HepG2 (cell line): ENCODE measurements around the gene ZACN. TPM values are rescaled to one million over a fixed set of nuclear protein-coding genes. Genes with fewer than 3 reads are reported as not detected.

Experiments
- FLYWCH1 ChIP-seq: sonication (generic); formaldehyde crosslinking; IDR thresholded peaks from 2 replicates; pipeline ENCODE4 v1.8.1; 2023; ENCODE audit warnings: mild to moderate bottlenecking, missing genetic modification reagents
- FOXK1 ChIP-seq: sonication (generic); formaldehyde crosslinking; IDR thresholded peaks from 2 replicates; pipeline ENCODE4 v1.4.0; 2020; ENCODE audit warnings: low read depth, missing genetic modification reagents, borderline replicate concordance
- HBP1 ChIP-seq: IDR thresholded peaks from 2 replicates; pipeline ENCODE4 v1.6.1; 2016; ENCODE audit warnings: low read depth, control low read depth
- HNRNPL ChIP-seq: fragments of 200-400 bp; formaldehyde crosslinking; IDR thresholded peaks from 2 replicates; pipeline ENCODE4 v1.6.1; 2017; ENCODE audit warnings: mild to moderate bottlenecking, low read depth, low read length
- KLF12 ChIP-seq: sonication (generic); formaldehyde crosslinking; IDR thresholded peaks from 2 replicates; pipeline ENCODE4 v1.4.0; 2020; ENCODE audit warnings: missing genetic modification reagents, borderline replicate concordance
- NFIC ChIP-seq: IDR thresholded peaks from 2 replicates; pipeline ENCODE4 v1.6.1; 2012; ENCODE audit warnings: mild to moderate bottlenecking, low read length, inconsistent platforms
- PHF20 ChIP-seq: sonication (generic); formaldehyde crosslinking; IDR thresholded peaks from 2 replicates; pipeline ENCODE4 v1.5.0; 2020; ENCODE audit warnings: mild to moderate bottlenecking, missing genetic modification reagents
- SATB2 ChIP-seq: sonication (generic); formaldehyde crosslinking; IDR thresholded peaks from 2 replicates; pipeline ENCODE4 v1.5.0; 2020; ENCODE audit warnings: missing genetic modification reagents
- SNAI1 ChIP-seq: sonication (generic); formaldehyde crosslinking; IDR thresholded peaks from 2 replicates; pipeline ENCODE4 v1.5.0; 2020; ENCODE audit warnings: mild to moderate bottlenecking, missing genetic modification reagents, borderline replicate concordance
- THRA ChIP-seq: sonication (generic); formaldehyde crosslinking; IDR thresholded peaks from 2 replicates; pipeline ENCODE4 v1.4.0; 2020; ENCODE audit warnings: missing genetic modification reagents, borderline replicate concordance
- TRIM22 ChIP-seq: fragments of 450-650 bp; IDR thresholded peaks from 2 replicates; pipeline ENCODE4 v1.6.1; 2017
- YY1 ChIP-seq: IDR thresholded peaks from 2 replicates; pipeline ENCODE4 v1.6.1; 2011; ENCODE audit warnings: low read length, low read depth, moderate library complexity, mild to moderate bottlenecking; ENCODE audit not compliant: insufficient read depth, insufficient replicate concordance
- ZNF207 ChIP-seq: fragments of 450-650 bp; IDR thresholded peaks from 2 replicates; pipeline ENCODE4 v1.6.1; 2016; ENCODE audit warnings: antibody characterized with exemption, borderline replicate concordance
- ZNF446 ChIP-seq: sonication (generic); formaldehyde crosslinking; IDR thresholded peaks from 2 replicates; pipeline ENCODE4 v1.5.0; 2020; ENCODE audit warnings: mild to moderate bottlenecking, missing genetic modification reagents
- ZNF468 ChIP-seq: sonication (generic); formaldehyde crosslinking; IDR thresholded peaks from 2 replicates; pipeline ENCODE4 v1.8.0; 2022; ENCODE audit warnings: mild to moderate bottlenecking, moderate library complexity, missing genetic modification reagents
- ZNF512B ChIP-seq: sonication (generic); formaldehyde crosslinking; IDR thresholded peaks from 2 replicates; pipeline ENCODE4 v1.5.1; 2020; ENCODE audit warnings: missing genetic modification reagents, mild to moderate bottlenecking, borderline replicate concordance
- ZNF562 ChIP-seq: sonication (generic); formaldehyde crosslinking; IDR thresholded peaks from 2 replicates; pipeline ENCODE4 v1.8.0; 2022; ENCODE audit warnings: missing genetic modification reagents, borderline replicate concordance
- ZNF883 ChIP-seq: sonication (generic); formaldehyde crosslinking; IDR thresholded peaks from 2 replicates; pipeline ENCODE4 v1.5.1; 2020; ENCODE audit warnings: mild to moderate bottlenecking, missing genetic modification reagents; ENCODE audit errors: not compliant biosample characterization
- ZSCAN30 ChIP-seq: sonication (generic); formaldehyde crosslinking; IDR thresholded peaks from 2 replicates; pipeline ENCODE4 v1.5.0; 2020; ENCODE audit warnings: mild to moderate bottlenecking, missing genetic modification reagents
- polyA plus RNA-seq, 8 experiments: library from polyadenylated mRNA; depleted of rRNA in 3 of 8; stranded (reverse) in 7 of 8; unstranded in 1 of 8; fragments of >200 nt; fragmentation: Illumina TruSeq in 4 of 8; extraction: Trizol in 4 of 8; gene quantifications; 2 replicates each; pipeline versions ENCODE4 v1.2.1 to v1.2.3, GENCODE V29; 2011 to 2016; ENCODE audit warnings: low read depth in 4 of 8, missing spikeins in 1 of 8, mixed read lengths in 1 of 8; ENCODE audit not compliant: insufficient read depth in 1 of 8
- total RNA-seq, 5 experiments: library from RNA; depleted of rRNA; stranded (reverse); fragments of >200 nt; fragmentation: Illumina TruSeq; extraction: Trizol; gene quantifications; 2 replicates each; pipeline ENCODE4 v1.2.3, GENCODE V29; 2016; ENCODE audit warnings: low read depth in 1 of 5
- TF ChIP-seq, protein P1 (sequence below): sonication (generic); formaldehyde crosslinking; IDR thresholded peaks from 2 replicates; pipeline ENCODE4 v1.4.0; 2020; ENCODE audit warnings: missing genetic modification reagents

The ZACN gene
- total and polyA plus RNA-seq, 2 of the 13 experiments (the other 11 are each of a cell fraction or from before 2014, with no cell fraction given), result 0.11 to 0.15 TPM

DNA sequence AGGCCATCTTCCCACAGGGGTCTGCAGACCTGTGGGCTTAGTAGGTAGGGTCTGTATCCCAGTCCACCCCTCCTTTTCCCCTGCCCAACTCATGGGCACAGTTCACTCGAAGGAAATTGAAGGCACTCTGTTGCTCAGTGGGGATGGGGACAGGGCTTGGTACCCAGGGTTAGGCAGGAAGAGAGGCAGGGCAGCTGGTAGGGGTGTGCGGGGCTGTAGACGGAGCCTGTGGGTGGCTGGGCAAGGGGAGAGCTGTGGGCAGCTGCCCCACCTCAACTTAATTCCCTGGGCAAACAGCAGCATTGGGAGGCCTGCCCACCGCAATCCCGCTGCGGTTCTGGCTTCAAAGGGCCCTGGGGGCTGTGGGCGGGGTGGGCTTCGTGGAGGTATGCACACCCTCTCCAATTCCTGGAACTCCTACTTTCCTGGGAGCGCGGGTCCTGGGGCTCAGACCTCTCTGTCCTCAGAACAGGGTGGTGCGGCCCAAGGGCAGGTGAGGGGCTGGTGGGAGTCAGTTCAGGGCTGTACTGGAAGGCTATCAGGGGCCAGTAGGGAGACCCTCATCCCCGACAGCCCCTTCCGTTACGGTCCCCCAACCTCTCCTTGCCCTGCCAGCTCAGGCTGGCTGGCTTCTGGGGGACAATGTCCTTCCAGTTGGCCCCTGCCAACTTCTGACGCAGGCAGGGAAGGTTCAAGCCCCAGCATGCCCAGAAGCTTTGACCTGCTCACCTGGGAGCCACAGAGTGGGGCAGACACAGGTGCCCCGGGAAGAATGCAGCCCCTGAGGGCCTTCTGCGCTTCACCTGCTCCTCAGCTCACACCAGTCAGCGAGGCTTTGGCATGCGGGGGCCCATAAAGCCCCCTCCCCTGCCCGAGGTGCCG is 53.0 kb downstream of the ZACN start (continued):
- TF ChIP-seq TRIM22 (no peak), ZNF207 (no peak), ZNF446 (CRISPR knock-in tag) (0 out of 2 replicates have a peak, but pooled peaks have one; percentile 34), THRA (peak; percentile 55; the same call in 1 of the 2 replicates), ZNF468 (CRISPR knock-in tag) (no peak), FLYWCH1 (no peak), FOXK1 (CRISPR knock-in tag) (no peak), KLF12 (no peak), HBP1 (CRISPR knock-in tag) (no peak), ZNF883 (peak; percentile 27), PHF20 (CRISPR knock-in tag) (peak; percentile 30; the same call in 1 of the 2 replicates), ZSCAN30 (CRISPR knock-in tag) (no peak), ZNF562 (CRISPR knock-in tag) (no peak), HNRNPL (peak; percentile 87; the same call in 1 of the 2 replicates), ZNF512B (CRISPR knock-in tag) (no peak), SATB2 (CRISPR knock-in tag) (no peak), YY1 (no peak), SNAI1 (CRISPR knock-in tag) (no peak), NFIC (no peak)
- TF ChIP-seq, protein P1, sequence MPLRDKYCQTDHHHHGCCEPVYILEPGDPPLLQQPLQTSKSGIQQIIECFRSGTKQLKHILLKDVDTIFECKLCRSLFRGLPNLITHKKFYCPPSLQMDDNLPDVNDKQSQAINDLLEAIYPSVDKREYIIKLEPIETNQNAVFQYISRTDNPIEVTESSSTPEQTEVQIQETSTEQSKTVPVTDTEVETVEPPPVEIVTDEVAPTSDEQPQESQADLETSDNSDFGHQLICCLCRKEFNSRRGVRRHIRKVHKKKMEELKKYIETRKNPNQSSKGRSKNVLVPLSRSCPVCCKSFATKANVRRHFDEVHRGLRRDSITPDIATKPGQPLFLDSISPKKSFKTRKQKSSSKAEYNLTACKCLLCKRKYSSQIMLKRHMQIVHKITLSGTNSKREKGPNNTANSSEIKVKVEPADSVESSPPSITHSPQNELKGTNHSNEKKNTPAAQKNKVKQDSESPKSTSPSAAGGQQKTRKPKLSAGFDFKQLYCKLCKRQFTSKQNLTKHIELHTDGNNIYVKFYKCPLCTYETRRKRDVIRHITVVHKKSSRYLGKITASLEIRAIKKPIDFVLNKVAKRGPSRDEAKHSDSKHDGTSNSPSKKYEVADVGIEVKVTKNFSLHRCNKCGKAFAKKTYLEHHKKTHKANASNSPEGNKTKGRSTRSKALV (CRISPR knock-in tag), result no peak
